Activated T-cell treated with anti-CD3 and anti-CD28 coated beads for 48 hours (primary cell): Measurements from ENCODE around the gene SLC25A46.
A peak's percentile ranks its signal among the peaks of the same experiment; 100 is the strongest.
"Not testable (repeated sequence)": the region's sequence is repeated elsewhere in the genome, so short reads cannot be mapped to it uniquely, and the experiment has no call there.

Source experiments
- DNase-seq: peaks from one replicate; pipeline ENCODE4 v3.0.0-alpha.2; 2020; ENCODE audit warnings: low read depth

SLC25A46 gene

GRCh38 chr5:110738812-110739651, at the start of gene SLC25A46:
SLC25A46 (plus strand) TSS chr5:110739007; CDS start chr5:110739120, 113 bp downstream.
- peak; percentile 81 for DNase-seq

GRCh38 chr5:110690587-110690986, 48.2 kb upstream of the SLC25A46 start:
- not testable (repeated sequence) for DNase-seq

GRCh38 chr5:110692669-110693068, 46.1 kb upstream of the SLC25A46 start:
- DNase-seq = not testable (repeated sequence)

DNA sequence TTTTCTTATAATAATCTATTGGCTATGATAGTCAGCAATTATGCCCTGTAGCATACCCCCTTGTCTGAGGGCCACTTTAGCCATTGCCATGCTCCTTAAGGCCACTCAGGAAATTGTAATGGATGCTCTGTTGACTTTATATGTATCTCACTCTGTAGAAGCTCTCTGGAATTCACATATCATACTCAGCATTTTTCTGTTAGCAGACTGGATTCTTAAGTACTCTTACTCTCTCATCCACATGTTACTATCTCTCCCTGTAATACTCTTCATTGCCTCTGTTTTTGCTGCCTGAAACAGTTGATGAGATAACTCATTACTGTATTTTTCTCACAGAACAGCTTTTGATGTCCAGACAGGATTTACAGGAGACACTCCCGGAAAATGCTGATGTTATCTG, 36.5 kb upstream of the SLC25A46 start:
- no peak for DNase-seq

- no peak for DNase-seq
Measured at GRCh38 chr5:110702704-110703103, 36.1 kb upstream of the SLC25A46 start.

DNA sequence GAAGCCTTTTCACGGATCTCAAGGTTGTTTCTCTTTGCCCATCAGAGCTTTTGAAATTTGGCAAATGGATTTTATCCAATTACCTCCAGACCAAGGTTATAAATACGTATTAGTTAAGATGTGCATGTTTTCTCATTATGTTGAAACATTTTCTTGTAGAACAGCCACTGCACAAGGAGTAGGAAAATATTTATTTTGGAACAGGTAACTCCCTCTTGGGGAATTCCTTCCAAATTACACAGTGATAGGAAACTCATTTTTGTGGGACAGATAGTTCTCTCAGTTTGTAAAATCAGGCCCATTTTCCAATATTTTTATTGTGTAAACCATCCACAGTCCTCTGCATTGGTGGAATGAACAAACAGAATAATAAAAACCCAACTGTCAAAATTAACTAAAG, 35.3 kb upstream of the SLC25A46 start:
- no peak for DNase-seq

DNA sequence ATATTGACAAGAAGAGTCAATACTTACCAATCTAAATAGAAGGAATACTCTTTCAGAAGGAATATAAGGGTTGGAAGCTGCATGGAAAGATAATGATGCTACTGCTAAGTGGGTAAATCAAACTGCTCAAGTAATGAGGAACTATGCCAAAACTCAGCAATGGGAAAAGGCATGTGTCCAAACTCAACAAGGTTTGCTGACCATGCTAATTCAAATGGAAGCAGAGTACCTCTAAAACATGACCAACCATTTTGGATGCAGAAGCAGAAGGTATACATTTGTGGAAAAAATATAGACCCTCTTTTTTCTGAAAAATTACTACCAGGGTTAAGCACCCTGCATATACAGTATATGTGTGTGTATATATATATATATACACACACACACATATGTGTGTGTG, 33.5 kb upstream of the SLC25A46 start:
- no peak for DNase-seq

GRCh38 chr5:110707260-110707844, 31.5 kb upstream of the SLC25A46 start:
- DNase-seq = no peak

DNA sequence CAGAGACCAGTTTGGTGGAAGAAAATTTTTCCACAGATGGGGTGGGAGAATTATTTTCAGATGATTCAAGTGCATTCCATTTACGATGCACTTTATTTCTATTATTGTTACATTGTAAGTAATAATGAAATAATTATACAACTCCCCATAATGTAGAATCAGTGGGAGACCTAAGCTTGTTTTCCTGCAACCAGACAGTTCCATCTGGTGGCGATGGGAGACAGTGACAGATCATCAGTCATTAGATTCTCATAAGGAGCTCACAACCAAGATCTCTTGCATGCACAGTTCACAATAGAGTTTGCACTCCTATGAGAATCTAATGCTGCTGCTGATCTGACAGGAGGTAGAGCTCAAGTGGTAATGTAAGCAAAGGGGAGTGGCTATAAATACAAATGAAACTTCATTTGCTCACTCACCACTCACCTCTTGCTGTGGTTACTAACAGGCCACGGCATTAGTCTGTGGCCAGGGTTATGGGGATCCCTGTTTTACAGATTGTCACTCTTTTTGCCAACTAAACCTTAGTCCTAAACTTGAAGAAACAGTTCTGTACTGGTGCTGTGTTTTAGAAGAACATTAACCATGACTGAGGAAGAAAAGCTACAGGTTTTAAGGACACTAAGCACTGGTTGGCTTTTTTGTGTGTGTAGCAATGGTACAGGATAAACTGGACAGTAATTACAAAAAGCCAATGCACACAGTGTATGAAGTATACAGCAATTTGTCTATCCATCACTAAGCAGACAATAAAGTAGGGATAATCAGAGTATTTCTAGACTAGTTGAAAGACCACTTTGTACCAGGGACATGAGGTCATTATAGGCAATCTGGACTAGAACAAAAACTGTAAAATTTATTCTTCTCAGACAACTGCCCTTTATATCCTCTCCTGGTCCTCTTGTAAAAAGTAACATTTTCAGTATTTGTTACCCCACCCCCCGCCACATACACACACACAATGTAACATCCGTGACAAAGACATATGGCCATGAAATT, 22.3 kb upstream of the SLC25A46 start:
- no peak for DNase-seq

DNA sequence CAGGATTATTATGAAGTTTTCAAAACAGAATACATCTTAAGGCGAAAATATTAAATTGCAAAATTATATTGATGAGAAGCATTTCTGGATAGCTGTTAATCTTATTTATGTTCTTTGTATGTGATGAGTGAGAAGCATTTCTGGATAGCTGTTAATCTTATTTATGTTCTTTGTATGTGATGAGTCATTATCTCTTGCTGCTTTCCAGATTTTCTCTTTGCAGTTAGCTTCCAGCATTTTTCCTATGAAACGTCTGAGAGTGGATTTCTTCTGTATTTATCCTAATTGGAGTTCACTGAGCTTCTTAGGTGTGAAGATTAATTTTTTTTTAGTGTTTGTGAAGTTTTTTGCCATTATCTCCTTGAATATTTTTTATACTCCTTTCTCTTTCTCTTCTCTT, 20.5 kb upstream of the SLC25A46 start:
- no peak for DNase-seq

- peak; percentile 56 for DNase-seq
Measured at GRCh38 chr5:110726249-110727024, 12.4 kb upstream of the SLC25A46 start, which contains the start of gene TMEM232. TMEM232 (minus strand) TSS chr5:110726671; CDS start chr5:110667352, 59,319 bp downstream.

DNA sequence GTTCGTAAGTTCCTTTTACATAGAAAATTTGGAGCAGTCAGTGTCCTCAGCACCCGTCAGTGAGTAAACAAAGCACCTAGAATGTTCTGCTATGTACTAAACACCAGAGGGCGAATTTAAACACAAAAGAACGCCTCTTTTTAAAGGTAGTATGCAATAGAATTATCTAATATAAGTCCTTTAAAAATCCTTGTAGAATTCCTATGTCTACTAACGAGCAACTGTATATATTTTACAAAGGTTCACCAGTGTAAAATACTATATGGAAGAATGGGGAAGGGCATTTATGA, 11.8 kb upstream of the SLC25A46 start:
- DNase-seq = no peak

DNA sequence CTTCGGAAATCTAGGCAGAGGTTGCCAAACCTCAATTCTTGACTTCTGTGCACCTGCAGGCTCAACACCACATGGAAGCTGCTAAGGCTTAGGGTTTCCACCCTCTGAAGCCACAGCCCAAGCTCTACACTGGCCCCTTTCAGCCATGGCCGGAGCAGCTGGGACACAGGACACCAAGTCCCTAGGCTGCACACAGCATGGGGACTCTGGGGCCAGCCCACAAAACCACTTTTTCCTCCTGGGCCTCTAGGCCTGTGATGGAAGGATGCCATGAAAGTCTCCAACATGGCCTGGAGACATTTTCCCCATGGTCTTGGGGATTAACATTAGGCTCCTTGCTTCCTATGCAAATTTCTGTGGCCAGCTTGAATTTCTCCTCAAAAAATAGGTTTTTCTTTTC, 7.3 kb upstream of the SLC25A46 start:
- DNase-seq = not testable (repeated sequence)

GRCh38 chr5:110734101-110734500, 4.7 kb upstream of the SLC25A46 start:
- DNase-seq = no peak

- no peak for DNase-seq
Measured at GRCh38 chr5:110735556-110735955, 3.3 kb upstream of the SLC25A46 start.

DNA sequence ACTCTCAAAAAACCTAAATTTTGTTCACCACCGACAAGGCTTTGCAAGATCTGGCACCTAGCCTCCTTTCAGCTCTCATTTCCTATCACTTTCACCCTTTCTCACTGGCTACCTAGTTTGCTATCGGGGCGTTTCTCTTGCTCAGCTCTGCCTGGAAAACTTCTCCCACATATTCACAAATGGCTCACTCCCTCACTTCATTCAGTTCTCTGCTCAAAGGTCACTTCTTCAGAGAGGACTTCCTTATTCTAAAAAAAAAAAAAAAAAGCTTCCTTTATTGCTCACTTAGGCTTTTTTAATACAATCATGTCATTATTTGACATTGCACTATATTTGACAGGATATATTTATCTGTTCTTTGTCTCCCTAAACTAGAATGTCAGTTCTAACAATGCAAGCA, 2.1 kb upstream of the SLC25A46 start:
- DNase-seq = no peak

- DNase-seq = no peak
Measured at GRCh38 chr5:110738503-110738811, 350 bp upstream of the SLC25A46 start.

DNA sequence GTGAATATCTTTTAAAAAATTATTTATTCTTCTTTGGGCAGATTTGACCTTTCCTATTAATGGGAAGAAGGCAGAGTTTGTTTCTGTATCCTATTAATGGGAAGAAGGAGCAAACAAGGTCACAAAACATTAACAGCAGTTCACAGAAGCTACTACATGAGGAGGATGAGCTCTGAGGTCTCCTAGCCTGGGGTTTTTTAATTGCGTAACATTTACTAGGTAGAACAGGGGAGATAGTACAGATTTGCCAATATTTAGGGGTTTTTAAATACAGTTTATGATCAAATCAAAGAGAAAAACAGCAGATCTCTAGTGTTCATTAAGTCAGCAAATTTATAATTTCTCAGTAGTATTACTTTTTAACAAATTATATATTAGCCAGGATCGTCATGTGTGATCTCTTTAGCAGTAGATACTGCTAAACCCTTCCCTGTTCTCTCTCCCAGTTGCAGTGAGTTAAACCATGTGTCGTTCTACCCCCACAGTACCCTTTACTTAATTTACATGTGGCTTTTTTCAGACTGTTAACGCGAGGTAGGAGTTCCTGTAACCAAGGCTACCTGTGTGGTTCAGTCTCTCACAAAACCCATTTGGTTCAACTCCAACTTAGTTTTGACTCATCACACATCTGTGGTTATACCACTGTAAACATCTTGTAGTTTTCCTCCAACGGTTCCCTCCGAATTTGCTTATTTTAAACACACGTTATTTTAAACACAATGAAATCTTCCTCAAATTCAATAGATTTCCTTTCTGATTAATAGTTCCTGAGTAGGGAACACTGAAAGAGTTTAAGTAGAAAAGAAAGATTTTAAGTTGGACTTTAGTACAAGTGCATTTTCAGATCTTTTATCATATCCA, 13.3 kb downstream of the SLC25A46 start:
- DNase-seq = no peak

DNA sequence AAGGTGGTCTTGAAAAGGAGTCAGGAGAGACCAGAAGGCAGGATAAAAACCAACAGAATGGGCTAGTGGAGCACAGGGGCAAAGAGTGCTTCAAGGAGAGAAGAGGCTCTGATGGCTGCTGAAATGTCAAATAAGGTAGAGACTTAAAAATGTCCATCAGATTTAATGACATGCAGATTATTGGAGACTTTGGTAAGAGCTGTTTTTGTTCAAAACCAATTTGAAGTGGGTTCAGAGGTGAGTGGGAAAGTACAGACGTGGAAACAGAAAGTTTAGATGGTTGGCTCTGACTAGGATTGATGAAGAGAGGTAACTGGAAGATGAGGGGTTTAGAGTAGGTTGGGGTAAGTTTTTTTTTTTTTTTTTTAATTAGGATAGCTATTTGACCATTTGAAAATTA, 14.1 kb downstream of the SLC25A46 start:
- no peak for DNase-seq

DNA sequence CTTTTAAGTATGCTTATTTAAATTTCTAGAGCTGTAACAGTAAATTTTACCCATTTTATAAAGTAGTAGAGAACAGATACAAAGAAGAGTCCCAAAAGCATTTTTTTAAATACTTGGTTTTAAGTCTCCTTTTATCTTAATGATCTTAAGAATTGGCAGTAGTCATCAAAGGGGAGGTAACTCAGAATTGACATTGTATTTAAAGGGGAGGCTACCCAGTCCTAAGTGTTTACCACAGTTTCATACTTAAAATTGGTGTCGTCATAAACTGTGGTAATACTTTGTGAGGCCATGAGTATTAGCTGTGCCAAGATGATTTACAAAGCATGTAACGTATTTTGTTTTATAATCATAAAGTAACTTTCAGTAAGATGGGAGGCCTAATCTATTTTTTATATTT, 14.8 kb downstream of the SLC25A46 start:
- DNase-seq = no peak

DNA sequence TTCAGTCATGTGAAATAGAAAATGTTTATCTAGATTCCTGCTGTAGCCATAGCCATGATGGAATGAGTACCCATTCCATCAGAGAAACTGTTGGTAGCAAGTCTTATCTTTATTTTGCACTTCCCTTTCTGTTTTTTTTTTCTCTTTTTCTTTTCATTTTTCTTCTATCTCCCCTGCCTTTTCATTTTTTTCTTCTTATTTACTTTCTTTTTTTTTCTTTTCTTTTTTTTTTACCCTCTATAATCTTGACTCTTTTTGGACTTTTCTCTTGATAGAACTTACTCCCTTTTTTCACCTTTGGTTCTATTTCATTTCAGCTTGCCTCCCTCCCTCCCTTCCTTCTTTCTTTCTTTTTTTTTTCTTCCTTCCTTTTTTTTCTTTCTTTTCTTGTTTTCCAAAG, 15.4 kb downstream of the SLC25A46 start:
- no peak for DNase-seq
